SK-N-SH treated with all-trans-retinoic acid at 6 μM for 48 hours (cell line): Measurements from ENCODE around the gene DDX39B.

Experiments used
- ATAC-seq: fragments of 200-7000 bp; cut with Tn5 transposase; 3 replicates; pipeline ENCODE4 v1.9.1; 2020; ENCODE audit warnings: mild to moderate bottlenecking, moderate library complexity
- ARNTL ChIP-seq: fragments of 450-650 bp; formaldehyde crosslinking; IDR thresholded peaks from 2 replicates; pipeline ENCODE4 v1.5.0; 2020; ENCODE audit warnings: low read depth, mild to moderate bottlenecking, moderate library complexity, borderline replicate concordance
- BACH2 ChIP-seq: fragments of 250-450 bp; sonication (Bioruptor Pico); IDR thresholded peaks from 2 replicates; pipeline ENCODE4 v1.9.0; 2021; ENCODE audit warnings: mild to moderate bottlenecking, borderline replicate concordance
- CSDC2 ChIP-seq: fragments of 250-450 bp; sonication (Bioruptor Pico); IDR thresholded peaks from 2 replicates; pipeline ENCODE4 v1.5.0; 2020; ENCODE audit warnings: mild to moderate bottlenecking, moderate library complexity
- ESRRG ChIP-seq: fragments of 250-450 bp; sonication (Bioruptor Pico); IDR thresholded peaks from 2 replicates; pipeline ENCODE4 v1.6.1; 2021; ENCODE audit warnings: mild to moderate bottlenecking
- GLIS3 ChIP-seq: fragments of 250-450 bp; sonication (Bioruptor Pico); IDR thresholded peaks from 2 replicates; pipeline ENCODE4 v1.5.0; 2020; ENCODE audit warnings: mild to moderate bottlenecking, moderate library complexity
- ISL1 ChIP-seq: fragments of 250-450 bp; sonication (Bioruptor Pico); IDR thresholded peaks from 2 replicates; pipeline ENCODE4 v2.1.2; 2022; ENCODE audit warnings: mild to moderate bottlenecking, moderate library complexity
- OSR1 ChIP-seq: fragments of 250-450 bp; sonication (Bioruptor Pico); IDR thresholded peaks from 2 replicates; pipeline ENCODE4 v1.8.0; 2022; ENCODE audit warnings: moderate library complexity, mild to moderate bottlenecking, inconsistent platforms
- PPARA ChIP-seq: fragments of 250-450 bp; sonication (Bioruptor Pico); IDR thresholded peaks from 2 replicates; pipeline ENCODE4 v1.5.0; 2020; ENCODE audit warnings: mild to moderate bottlenecking, borderline replicate concordance
- RARB ChIP-seq: fragments of 250-450 bp; sonication (Bioruptor Pico); IDR thresholded peaks from 2 replicates; pipeline ENCODE4 v1.8.0; 2021; ENCODE audit warnings: mild to moderate bottlenecking, moderate library complexity
- SNAI2 ChIP-seq: fragments of 250-450 bp; sonication (Bioruptor Pico); IDR thresholded peaks from 2 replicates; pipeline ENCODE4 v1.5.0; 2020; ENCODE audit warnings: mild to moderate bottlenecking, moderate library complexity
- TCF4 ChIP-seq: fragments of 250-450 bp; sonication (Bioruptor Pico); IDR thresholded peaks from 2 replicates; pipeline ENCODE4 v1.8.0; 2021; ENCODE audit warnings: mild to moderate bottlenecking, moderate library complexity, borderline replicate concordance
- TOX ChIP-seq: fragments of 250-450 bp; sonication (Bioruptor Pico); IDR thresholded peaks from 2 replicates; pipeline ENCODE4 v1.8.0; 2021; ENCODE audit warnings: mild to moderate bottlenecking, moderate library complexity, borderline replicate concordance
- ZC3H10 ChIP-seq: fragments of 250-450 bp; sonication (Bioruptor Pico); IDR thresholded peaks from 2 replicates; pipeline ENCODE4 v1.5.1; 2021; ENCODE audit warnings: mild to moderate bottlenecking, moderate library complexity
- ZFP3 ChIP-seq: fragments of 250-450 bp; sonication (Bioruptor Pico); IDR thresholded peaks from 2 replicates; pipeline ENCODE4 v1.5.0; 2020; ENCODE audit warnings: mild to moderate bottlenecking, moderate library complexity
- ZFP30 ChIP-seq: fragments of 450-650 bp; formaldehyde crosslinking; IDR thresholded peaks from 2 replicates; pipeline ENCODE4 v1.5.0; 2022; ENCODE audit warnings: mild to moderate bottlenecking, moderate library complexity
- ZNF565 ChIP-seq: fragments of 450-650 bp; formaldehyde crosslinking; conservative IDR thresholded peaks from 2 replicates; pipeline ENCODE4 v1.5.0; 2020; ENCODE audit warnings: low read depth, mild to moderate bottlenecking, moderate library complexity
- ZNF70 ChIP-seq: fragments of 450-650 bp; formaldehyde crosslinking; IDR thresholded peaks from 2 replicates; pipeline ENCODE4 v1.5.0; 2020; ENCODE audit warnings: mild to moderate bottlenecking, moderate library complexity
- ZNF8 ChIP-seq: fragments of 450-650 bp; formaldehyde crosslinking; IDR thresholded peaks from 2 replicates; pipeline ENCODE4 v1.5.0; 2020; ENCODE audit warnings: mild to moderate bottlenecking, moderate library complexity
- TF ChIP-seq, protein P1 (sequence below): fragments of 250-450 bp; sonication (Bioruptor Pico); IDR thresholded peaks from 2 replicates; pipeline ENCODE4 v1.5.1; 2020; ENCODE audit warnings: low read depth, mild to moderate bottlenecking, moderate library complexity
- TF ChIP-seq, protein P2 (sequence below): fragments of 250-450 bp; sonication (Bioruptor Pico); IDR thresholded peaks from 2 replicates; pipeline ENCODE4 v1.8.0; 2021; ENCODE audit warnings: low read depth, mild to moderate bottlenecking, moderate library complexity, borderline replicate concordance
- TF ChIP-seq, protein P3 (sequence below): fragments of 250-450 bp; sonication (Bioruptor Pico); IDR thresholded peaks from 2 replicates; pipeline ENCODE4 v1.5.0; 2020; ENCODE audit warnings: mild to moderate bottlenecking, moderate library complexity
- TF ChIP-seq, protein P4 (sequence below): fragments of 250-450 bp; sonication (Bioruptor Pico); IDR thresholded peaks from 2 replicates; pipeline ENCODE4 v1.8.0; 2020; ENCODE audit warnings: mild to moderate bottlenecking, moderate library complexity, borderline replicate concordance
- TF ChIP-seq, protein P5 (sequence below): fragments of 250-450 bp; sonication (Bioruptor Pico); IDR thresholded peaks from 2 replicates; pipeline ENCODE4 v1.5.1; 2021; ENCODE audit warnings: mild to moderate bottlenecking, moderate library complexity

Gene DDX39B

DNA sequence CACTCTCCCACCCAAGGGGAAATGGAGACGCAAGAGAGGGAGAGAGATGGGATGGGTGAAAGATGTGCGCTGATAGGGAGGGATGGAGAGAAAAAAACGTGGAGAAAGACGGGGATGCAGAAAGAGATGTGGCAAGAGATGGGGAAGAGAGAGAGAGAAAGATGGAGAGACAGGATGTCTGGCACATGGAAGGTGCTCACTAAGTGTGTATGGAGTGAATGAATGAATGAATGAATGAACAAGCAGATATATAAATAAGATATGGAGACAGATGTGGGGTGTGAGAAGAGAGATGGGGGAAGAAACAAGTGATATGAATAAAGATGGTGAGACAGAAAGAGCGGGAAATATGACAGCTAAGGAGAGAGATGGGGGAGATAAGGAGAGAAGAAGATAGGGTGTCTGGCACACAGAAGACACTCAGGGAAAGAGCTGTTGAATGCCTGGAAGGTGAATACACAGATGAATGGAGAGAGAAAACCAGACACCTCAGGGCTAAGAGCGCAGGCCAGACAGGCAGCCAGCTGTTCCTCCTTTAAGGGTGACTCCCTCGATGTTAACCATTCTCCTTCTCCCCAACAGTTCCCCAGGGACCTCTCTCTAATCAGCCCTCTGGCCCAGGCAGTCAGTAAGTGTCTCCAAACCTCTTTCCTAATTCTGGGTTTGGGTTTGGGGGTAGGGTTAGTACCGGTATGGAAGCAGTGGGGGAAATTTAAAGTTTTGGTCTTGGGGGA, 34.3 kb upstream of the DDX39B start:
- no peak for ATAC-seq
- TF ChIP-seq OSR1, result no peak
- no peak for TF ChIP-seq ESRRG
- TF ChIP-seq, protein P1, sequence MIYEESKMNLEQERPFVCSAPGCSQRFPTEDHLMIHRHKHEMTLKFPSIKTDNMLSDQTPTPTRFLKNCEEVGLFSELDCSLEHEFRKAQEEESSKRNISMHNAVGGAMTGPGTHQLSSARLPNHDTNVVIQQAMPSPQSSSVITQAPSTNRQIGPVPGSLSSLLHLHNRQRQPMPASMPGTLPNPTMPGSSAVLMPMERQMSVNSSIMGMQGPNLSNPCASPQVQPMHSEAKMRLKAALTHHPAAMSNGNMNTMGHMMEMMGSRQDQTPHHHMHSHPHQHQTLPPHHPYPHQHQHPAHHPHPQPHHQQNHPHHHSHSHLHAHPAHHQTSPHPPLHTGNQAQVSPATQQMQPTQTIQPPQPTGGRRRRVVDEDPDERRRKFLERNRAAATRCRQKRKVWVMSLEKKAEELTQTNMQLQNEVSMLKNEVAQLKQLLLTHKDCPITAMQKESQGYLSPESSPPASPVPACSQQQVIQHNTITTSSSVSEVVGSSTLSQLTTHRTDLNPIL (CRISPR knock-in tag), result no peak
- TF ChIP-seq ZFP30 (CRISPR knock-in tag), result no peak
- no peak for TF ChIP-seq ZNF565 (CRISPR knock-in tag)
- TF ChIP-seq ZNF8 (CRISPR knock-in tag), result no peak
- no peak for TF ChIP-seq SNAI2 (CRISPR knock-in tag)
- TF ChIP-seq ISL1 (CRISPR knock-in tag), result no peak
- TF ChIP-seq CSDC2, result no peak
- no peak for TF ChIP-seq GLIS3 (CRISPR knock-in tag)
- no peak for TF ChIP-seq RARB (CRISPR knock-in tag)
- no peak for TF ChIP-seq ZNF70 (CRISPR knock-in tag)
- no peak for TF ChIP-seq PPARA
- TF ChIP-seq, protein P2, sequence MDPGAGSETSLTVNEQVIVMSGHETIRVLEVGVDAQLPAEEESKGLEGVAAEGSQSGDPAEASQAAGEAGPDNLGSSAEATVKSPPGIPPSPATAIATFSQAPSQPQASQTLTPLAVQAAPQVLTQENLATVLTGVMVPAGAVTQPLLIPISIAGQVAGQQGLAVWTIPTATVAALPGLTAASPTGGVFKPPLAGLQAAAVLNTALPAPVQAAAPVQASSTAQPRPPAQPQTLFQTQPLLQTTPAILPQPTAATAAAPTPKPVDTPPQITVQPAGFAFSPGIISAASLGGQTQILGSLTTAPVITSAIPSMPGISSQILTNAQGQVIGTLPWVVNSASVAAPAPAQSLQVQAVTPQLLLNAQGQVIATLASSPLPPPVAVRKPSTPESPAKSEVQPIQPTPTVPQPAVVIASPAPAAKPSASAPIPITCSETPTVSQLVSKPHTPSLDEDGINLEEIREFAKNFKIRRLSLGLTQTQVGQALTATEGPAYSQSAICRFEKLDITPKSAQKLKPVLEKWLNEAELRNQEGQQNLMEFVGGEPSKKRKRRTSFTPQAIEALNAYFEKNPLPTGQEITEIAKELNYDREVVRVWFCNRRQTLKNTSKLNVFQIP, result no peak
- no peak for TF ChIP-seq ZC3H10 (CRISPR knock-in tag)
- TF ChIP-seq ARNTL (CRISPR knock-in tag), result no peak
- TF ChIP-seq, protein P3, sequence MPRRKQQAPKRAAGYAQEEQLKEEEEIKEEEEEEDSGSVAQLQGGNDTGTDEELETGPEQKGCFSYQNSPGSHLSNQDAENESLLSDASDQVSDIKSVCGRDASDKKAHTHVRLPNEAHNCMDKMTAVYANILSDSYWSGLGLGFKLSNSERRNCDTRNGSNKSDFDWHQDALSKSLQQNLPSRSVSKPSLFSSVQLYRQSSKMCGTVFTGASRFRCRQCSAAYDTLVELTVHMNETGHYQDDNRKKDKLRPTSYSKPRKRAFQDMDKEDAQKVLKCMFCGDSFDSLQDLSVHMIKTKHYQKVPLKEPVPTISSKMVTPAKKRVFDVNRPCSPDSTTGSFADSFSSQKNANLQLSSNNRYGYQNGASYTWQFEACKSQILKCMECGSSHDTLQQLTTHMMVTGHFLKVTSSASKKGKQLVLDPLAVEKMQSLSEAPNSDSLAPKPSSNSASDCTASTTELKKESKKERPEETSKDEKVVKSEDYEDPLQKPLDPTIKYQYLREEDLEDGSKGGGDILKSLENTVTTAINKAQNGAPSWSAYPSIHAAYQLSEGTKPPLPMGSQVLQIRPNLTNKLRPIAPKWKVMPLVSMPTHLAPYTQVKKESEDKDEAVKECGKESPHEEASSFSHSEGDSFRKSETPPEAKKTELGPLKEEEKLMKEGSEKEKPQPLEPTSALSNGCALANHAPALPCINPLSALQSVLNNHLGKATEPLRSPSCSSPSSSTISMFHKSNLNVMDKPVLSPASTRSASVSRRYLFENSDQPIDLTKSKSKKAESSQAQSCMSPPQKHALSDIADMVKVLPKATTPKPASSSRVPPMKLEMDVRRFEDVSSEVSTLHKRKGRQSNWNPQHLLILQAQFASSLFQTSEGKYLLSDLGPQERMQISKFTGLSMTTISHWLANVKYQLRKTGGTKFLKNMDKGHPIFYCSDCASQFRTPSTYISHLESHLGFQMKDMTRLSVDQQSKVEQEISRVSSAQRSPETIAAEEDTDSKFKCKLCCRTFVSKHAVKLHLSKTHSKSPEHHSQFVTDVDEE (CRISPR knock-in tag), result no peak
- TF ChIP-seq TCF4, result no peak
- no peak for TF ChIP-seq ZFP3 (CRISPR knock-in tag)
- TF ChIP-seq, protein P4, sequence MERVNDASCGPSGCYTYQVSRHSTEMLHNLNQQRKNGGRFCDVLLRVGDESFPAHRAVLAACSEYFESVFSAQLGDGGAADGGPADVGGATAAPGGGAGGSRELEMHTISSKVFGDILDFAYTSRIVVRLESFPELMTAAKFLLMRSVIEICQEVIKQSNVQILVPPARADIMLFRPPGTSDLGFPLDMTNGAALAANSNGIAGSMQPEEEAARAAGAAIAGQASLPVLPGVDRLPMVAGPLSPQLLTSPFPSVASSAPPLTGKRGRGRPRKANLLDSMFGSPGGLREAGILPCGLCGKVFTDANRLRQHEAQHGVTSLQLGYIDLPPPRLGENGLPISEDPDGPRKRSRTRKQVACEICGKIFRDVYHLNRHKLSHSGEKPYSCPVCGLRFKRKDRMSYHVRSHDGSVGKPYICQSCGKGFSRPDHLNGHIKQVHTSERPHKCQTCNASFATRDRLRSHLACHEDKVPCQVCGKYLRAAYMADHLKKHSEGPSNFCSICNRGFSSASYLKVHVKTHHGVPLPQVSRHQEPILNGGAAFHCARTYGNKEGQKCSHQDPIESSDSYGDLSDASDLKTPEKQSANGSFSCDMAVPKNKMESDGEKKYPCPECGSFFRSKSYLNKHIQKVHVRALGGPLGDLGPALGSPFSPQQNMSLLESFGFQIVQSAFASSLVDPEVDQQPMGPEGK (CRISPR knock-in tag), result no peak

DNA sequence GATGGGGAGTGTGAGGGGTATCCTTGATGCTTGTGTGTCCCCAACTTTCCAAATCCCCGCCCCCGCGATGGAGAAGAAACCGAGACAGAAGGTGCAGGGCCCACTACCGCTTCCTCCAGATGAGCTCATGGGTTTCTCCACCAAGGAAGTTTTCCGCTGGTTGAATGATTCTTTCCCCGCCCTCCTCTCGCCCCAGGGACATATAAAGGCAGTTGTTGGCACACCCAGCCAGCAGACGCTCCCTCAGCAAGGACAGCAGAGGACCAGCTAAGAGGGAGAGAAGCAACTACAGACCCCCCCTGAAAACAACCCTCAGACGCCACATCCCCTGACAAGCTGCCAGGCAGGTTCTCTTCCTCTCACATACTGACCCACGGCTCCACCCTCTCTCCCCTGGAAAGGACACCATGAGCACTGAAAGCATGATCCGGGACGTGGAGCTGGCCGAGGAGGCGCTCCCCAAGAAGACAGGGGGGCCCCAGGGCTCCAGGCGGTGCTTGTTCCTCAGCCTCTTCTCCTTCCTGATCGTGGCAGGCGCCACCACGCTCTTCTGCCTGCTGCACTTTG, 33.6 kb upstream of the DDX39B start, which contains the start of gene TNF:
TNF (plus strand) TSS at position 231 of the 567 bp plus-strand sequence; CDS start at position 408, 177 bp downstream.
- ATAC-seq, result no peak
- TF ChIP-seq RARB (CRISPR knock-in tag) (no peak), GLIS3 (CRISPR knock-in tag) (no peak), ZFP30 (CRISPR knock-in tag) (no peak), OSR1 (no peak), ZC3H10 (CRISPR knock-in tag) (no peak), ISL1 (CRISPR knock-in tag) (no peak), ZNF8 (CRISPR knock-in tag) (no peak), TOX (CRISPR knock-in tag) (no peak), ESRRG (no peak), BACH2 (CRISPR knock-in tag) (no peak), TCF4 (no peak), ZFP3 (CRISPR knock-in tag) (no peak), PPARA (no peak)
- TF ChIP-seq, protein P1 (CRISPR knock-in tag), result no peak
- TF ChIP-seq, protein P5, sequence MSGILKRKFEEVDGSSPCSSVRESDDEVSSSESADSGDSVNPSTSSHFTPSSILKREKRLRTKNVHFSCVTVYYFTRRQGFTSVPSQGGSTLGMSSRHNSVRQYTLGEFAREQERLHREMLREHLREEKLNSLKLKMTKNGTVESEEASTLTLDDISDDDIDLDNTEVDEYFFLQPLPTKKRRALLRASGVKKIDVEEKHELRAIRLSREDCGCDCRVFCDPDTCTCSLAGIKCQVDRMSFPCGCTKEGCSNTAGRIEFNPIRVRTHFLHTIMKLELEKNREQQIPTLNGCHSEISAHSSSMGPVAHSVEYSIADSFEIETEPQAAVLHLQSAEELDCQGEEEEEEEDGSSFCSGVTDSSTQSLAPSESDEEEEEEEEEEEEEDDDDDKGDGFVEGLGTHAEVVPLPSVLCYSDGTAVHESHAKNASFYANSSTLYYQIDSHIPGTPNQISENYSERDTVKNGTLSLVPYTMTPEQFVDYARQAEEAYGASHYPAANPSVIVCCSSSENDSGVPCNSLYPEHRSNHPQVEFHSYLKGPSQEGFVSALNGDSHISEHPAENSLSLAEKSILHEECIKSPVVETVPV, result no peak
- TF ChIP-seq, protein P2, result no peak
- TF ChIP-seq, protein P3 (CRISPR knock-in tag), result no peak
